GM23248 (cell line): ENCODE results near the gene CD300LG. TPM values are rescaled to one million over a fixed set of nuclear protein-coding genes. Genes with fewer than 3 reads are reported as not detected.
A peak's percentile ranks its signal among the peaks of the same experiment; 100 is the strongest.
"Not testable (repeated sequence)": the region's sequence is repeated elsewhere in the genome, so short reads cannot be mapped to it uniquely, and the experiment has no call there.

ENCODE experiments used
- DNase-seq: peaks from one replicate; pipeline ENCODE4 v3.0.0-alpha.2; 2015
- H2AFZ ChIP-seq: fragments of 200-600 bp; sonication (generic); 2 replicates; pipeline ENCODE4 v1.6.1; 2016; ENCODE audit warnings: antibody characterized with exemption
- H3F3A ChIP-seq: fragments of 200-600 bp; sonication (generic); 2 replicates; pipeline ENCODE4 v1.6.1; 2016; ENCODE audit warnings: mild to moderate bottlenecking, antibody characterized with exemption, mixed run types; ENCODE audit not compliant: insufficient read depth
- H3K27ac ChIP-seq: fragments of 200-600 bp; sonication (generic); 2 replicates; pipeline ENCODE4 v1.5.1; 2016; ENCODE audit warnings: mild to moderate bottlenecking
- H3K27me3 ChIP-seq: fragments of 200-600 bp; sonication (generic); replicated peaks from 2 replicates; pipeline ENCODE4 v1.6.1; 2016; ENCODE audit warnings: mild to moderate bottlenecking; ENCODE audit not compliant: insufficient read depth
- H3K36me3 ChIP-seq: fragments of 200-600 bp; sonication (generic); 2 replicates; pipeline ENCODE4 v1.6.1; 2016; ENCODE audit warnings: low read depth, mild to moderate bottlenecking
- H3K4me1 ChIP-seq: fragments of 200-600 bp; sonication (generic); 2 replicates; pipeline ENCODE4 v1.6.1; 2016; ENCODE audit warnings: mild to moderate bottlenecking; ENCODE audit not compliant: insufficient read depth
- H3K4me2 ChIP-seq: fragments of 200-600 bp; sonication (generic); one replicate; pipeline ENCODE4 v1.6.1; 2016; ENCODE audit warnings: mild to moderate bottlenecking; ENCODE audit not compliant: unreplicated experiment
- H3K4me3 ChIP-seq: fragments of 200-600 bp; sonication (generic); 2 replicates; pipeline ENCODE4 v1.5.1; 2016; ENCODE audit warnings: mild to moderate bottlenecking
- H3K79me2 ChIP-seq: fragments of 200-600 bp; sonication (generic); 2 replicates; pipeline ENCODE4 v1.6.1; 2016; ENCODE audit warnings: mild to moderate bottlenecking; ENCODE audit not compliant: insufficient read depth
- H3K9ac ChIP-seq: fragments of 200-600 bp; sonication (generic); 2 replicates; pipeline ENCODE4 v1.6.1; 2016; ENCODE audit warnings: mild to moderate bottlenecking
- H3K9me2 ChIP-seq: fragments of 200-600 bp; sonication (generic); 2 replicates; pipeline ENCODE4 v1.6.1; 2016; ENCODE audit warnings: mixed run types, mild to moderate bottlenecking, moderate library complexity; ENCODE audit not compliant: insufficient read depth
- H3K9me3 ChIP-seq: fragments of 200-600 bp; sonication (generic); one replicate; pipeline ENCODE4 v1.6.1; 2017; ENCODE audit warnings: low read depth
- H4K20me1 ChIP-seq: fragments of 200-600 bp; sonication (generic); 2 replicates; pipeline ENCODE4 v1.6.0; 2016; ENCODE audit not compliant: insufficient read depth
- EZH2 ChIP-seq: fragments of 200-600 bp; sonication (generic); IDR thresholded peaks from 2 replicates; pipeline ENCODE4 v1.6.1; 2018; ENCODE audit warnings: antibody characterized with exemption, mild to moderate bottlenecking; ENCODE audit not compliant: insufficient read depth, poor library complexity, severe bottlenecking
- EZH2phosphoT487 ChIP-seq: fragments of 200-600 bp; sonication (generic); IDR thresholded peaks from 2 replicates; pipeline ENCODE4 v1.6.1; 2018; ENCODE audit warnings: antibody characterized with exemption, moderate library complexity, mild to moderate bottlenecking, low read depth; ENCODE audit not compliant: insufficient read depth
- WGBS, 2 experiments: methylation state at CpG; one replicate each; pipeline ENCODE4 v1.1.6; 2015 to 2017; ENCODE audit warnings: low lambda C conversion rate in 2 of 2, low coverage in 1 of 2; ENCODE audit errors: missing lambda C conversion rate in 2 of 2; 5-methylcytosine and 5-hydroxymethylcytosine counted together
- in situ Hi-C: fragments of 300-500 bp; cut with MboI; formaldehyde crosslinking; loops from 2 replicates; pipeline ENCODE4 v1.15.0; 2020
- polyA plus RNA-seq: library from polyadenylated mRNA; unstranded; fragments of >200 nt; fragmentation: Nextera tagmentation; extraction: Ambion mirVana; gene quantifications from 2 replicates; pipeline ENCODE4 v1.2.1, GENCODE V29; 2016
- total RNA-seq: library from RNA; depleted of rRNA; stranded (reverse); fragments of >200 nt; shearing (Covaris generic); gene quantifications from 2 replicates; pipeline ENCODE4 v1.2.3, GENCODE V29; 2014; rRNA removed

The CD300LG gene
- total RNA-seq (not detected in 2 replicates), polyA plus RNA-seq (not detected in 2 replicates)

DNA sequence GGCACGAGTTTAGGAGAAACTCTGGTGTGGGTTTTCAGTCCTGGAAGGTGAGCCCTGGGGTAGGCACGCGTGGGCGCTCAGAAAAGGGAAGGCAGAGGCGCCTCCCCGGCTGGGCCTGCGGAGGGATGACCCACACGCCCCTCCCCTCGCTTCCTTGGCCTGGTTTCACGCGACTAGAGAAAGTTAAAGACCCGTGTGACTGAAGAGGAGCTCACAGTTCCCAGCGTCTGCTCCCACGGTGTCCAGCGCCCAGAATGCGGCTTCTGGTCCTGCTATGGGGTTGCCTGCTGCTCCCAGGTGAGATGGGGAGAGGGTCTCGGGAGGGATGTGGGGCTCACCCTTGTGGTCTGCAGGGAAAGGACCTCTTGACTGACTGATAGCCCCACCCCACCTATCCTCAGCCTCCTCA is at the start of gene CD300LG:
Gene CD300LG (plus strand): TSS at position 214 of the 409 bp plus-strand sequence. CDS start 41 bp downstream, at position 255.
- H3F3A ChIP-seq, result no peaks in the 10 kb centered on the region
- H3K4me2 ChIP-seq, result no peak within 1 kb of the TSS
- H3K9me2 ChIP-seq, result no peaks in the 10 kb centered on the region
- H3K4me1 ChIP-seq, result no peaks in the 10 kb centered on the region
- no peak within 1 kb of the TSS for H3K27ac ChIP-seq
- no peak for TF ChIP-seq EZH2
- TF ChIP-seq EZH2phosphoT487, result no peak
- H3K36me3 ChIP-seq, result no peaks in the 10 kb centered on the region
- H3K9ac ChIP-seq, result no peak within 1 kb of the TSS
- no peak within 1 kb of the TSS for H3K4me3 ChIP-seq
- peak within 1 kb of the TSS; percentile 45 for H2AFZ ChIP-seq
- no peaks in the 10 kb centered on the region for H3K79me2 ChIP-seq
- in situ Hi-C loops, result no loop called here
- WGBS, 2 experiments, result 24 to 32% methylated on average over 17 of the region's 17 CpGs
- H3K9me3 ChIP-seq, result no peaks in the 10 kb centered on the region
- H4K20me1 ChIP-seq, result no peaks in the 10 kb centered on the region
- peaks cover 16% of the 10 kb centered on the region; the same call in 1 of the 2 replicates for H3K27me3 ChIP-seq
- peak; percentile 27 for DNase-seq

DNA sequence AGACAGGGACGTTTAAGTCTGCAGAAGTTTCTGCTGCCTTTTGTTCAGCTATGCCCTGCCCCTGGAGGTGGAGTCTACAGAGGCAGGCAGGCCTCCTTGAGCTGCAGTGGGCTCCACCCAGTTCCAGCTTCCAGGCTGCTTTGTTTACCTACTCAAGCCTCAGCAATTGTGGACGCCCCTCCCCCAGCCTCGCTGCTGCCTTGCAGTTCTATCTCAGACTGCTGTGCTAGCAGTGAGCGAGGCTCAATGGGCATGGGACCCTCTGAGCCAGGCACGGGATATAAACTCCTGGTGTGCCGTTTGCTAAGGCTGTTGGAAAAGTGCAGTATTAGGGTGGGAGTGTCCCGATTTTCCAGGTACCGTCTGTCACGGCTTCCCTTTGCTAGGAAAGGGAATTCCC is 49.0 kb upstream of the CD300LG start:
- H3K79me2 ChIP-seq, H3K9me2 ChIP-seq, H3K27ac ChIP-seq, H2AFZ ChIP-seq, H3K4me2 ChIP-seq, H3K27me3 ChIP-seq, DNase-seq, H3K4me3 ChIP-seq, H4K20me1 ChIP-seq, H3K36me3 ChIP-seq, H3F3A ChIP-seq, H3K4me1 ChIP-seq, H3K9me3 ChIP-seq, in situ Hi-C loops, H3K9ac ChIP-seq: not testable (repeated sequence)
- WGBS, 2 experiments, result 77 to 85% methylated on average over 9 of the region's 9 CpGs

GRCh38 chr17:43799047-43799446 is 47.9 kb upstream of the CD300LG start:
- no peak for DNase-seq
- Histone ChIP-seq H3K4me2 (no peak overlapping the region), H4K20me1 (no peaks in the 10 kb centered on the region), H3K9me2 (no peaks in the 10 kb centered on the region), H3K9ac (no peak overlapping the region), H2AFZ (no peak overlapping the region), H3F3A (0 out of 2 replicates have a peak, but pooled peaks cover 2% of the 10 kb centered on the region), H3K9me3 (no peaks in the 10 kb centered on the region), H3K36me3 (no peaks in the 10 kb centered on the region; the same call in 1 of the 2 replicates), H3K4me1 (peaks cover 5% of the 10 kb centered on the region; the same call in 1 of the 2 replicates), H3K27ac (no peak overlapping the region), H3K27me3 (no peaks in the 10 kb centered on the region), H3K79me2 (no peaks in the 10 kb centered on the region), H3K4me3 (no peak overlapping the region)
- WGBS, 2 experiments, result 54 to 59% methylated on average over 2 of the region's 2 CpGs
- TF ChIP-seq EZH2phosphoT487 (no peak), EZH2 (no peak)
- in situ Hi-C loops, result no loop called here

GRCh38 chr17:43800736-43801135 is 46.2 kb upstream of the CD300LG start:
- Histone ChIP-seq H3K9me2 (no peaks in the 10 kb centered on the region), H4K20me1 (no peaks in the 10 kb centered on the region), H3K79me2 (no peaks in the 10 kb centered on the region), H3K4me3 (no peak overlapping the region), H3F3A (peaks cover 19% of the 10 kb centered on the region), H3K27me3 (no peaks in the 10 kb centered on the region), H3K9ac (no peak overlapping the region), H2AFZ (no peak overlapping the region), H3K9me3 (no peaks in the 10 kb centered on the region), H3K27ac (no peak overlapping the region), H3K4me2 (no peak overlapping the region), H3K36me3 (peaks cover 5% of the 10 kb centered on the region; the same call in 1 of the 2 replicates), H3K4me1 (peaks cover 7% of the 10 kb centered on the region; the same call in 1 of the 2 replicates)
- WGBS, 2 experiments, result 96 to 98% methylated on average over 3 of the region's 3 CpGs
- no peak for DNase-seq
- TF ChIP-seq EZH2phosphoT487 (no peak), EZH2 (no peak)
- in situ Hi-C loops, result no loop called here

DNA sequence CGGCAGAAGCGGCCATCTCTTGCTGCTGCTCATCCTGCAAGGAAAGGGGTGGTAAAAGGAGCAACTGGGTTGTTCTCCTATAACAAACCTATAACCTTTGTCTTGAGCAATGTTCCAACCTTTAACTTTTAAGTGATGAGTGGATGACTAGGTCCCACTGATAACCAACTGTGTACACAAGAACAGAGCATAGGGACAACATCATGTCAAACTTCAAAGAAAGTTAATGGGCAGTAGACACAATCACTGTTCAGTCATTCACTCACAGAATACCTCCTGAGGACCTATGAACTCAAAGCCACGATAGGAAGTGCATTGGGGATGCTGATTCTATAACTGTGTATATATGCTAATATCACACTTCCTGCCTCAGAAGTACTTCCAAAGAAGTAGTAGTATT is 45.1 kb upstream of the CD300LG start:
- Histone ChIP-seq H3K36me3 (peaks cover 5% of the 10 kb centered on the region; the same call in 1 of the 2 replicates), H3K4me2 (no peak overlapping the region), H3K4me3 (no peak overlapping the region), H3F3A (peaks cover 19% of the 10 kb centered on the region), H2AFZ (no peak overlapping the region), H3K27ac (no peak overlapping the region), H3K9me3 (no peaks in the 10 kb centered on the region), H3K27me3 (no peaks in the 10 kb centered on the region), H3K79me2 (no peaks in the 10 kb centered on the region), H3K4me1 (peaks cover 7% of the 10 kb centered on the region; the same call in 1 of the 2 replicates), H4K20me1 (no peaks in the 10 kb centered on the region), H3K9ac (no peak overlapping the region), H3K9me2 (no peaks in the 10 kb centered on the region)
- DNase-seq, result no peak
- WGBS, 2 experiments, result 90 to 91% methylated on average over 3 of the region's 3 CpGs
- TF ChIP-seq EZH2phosphoT487 (no peak), EZH2 (no peak)
- in situ Hi-C loops, result no loop called here
